ENCODE measurements around the gene PM20D1.

GRCh38 chr1:205802060-205802459 lies 47.9 kb downstream of the PM20D1 start:
- no peak for TF ChIP-seq CTCF (IDR thresholded peaks at IDR 0.05)
- no peak for TF ChIP-seq EZH2 (IDR thresholded peaks at IDR 0.05; ENCODE audit: borderline replicate concordance, insufficient read depth, low read depth, low read length, poor library complexity, severe bottlenecking)
